CD4-positive, alpha-beta T cell treated with Interleukin-17A for 1 hour (primary cell): Measurements from ENCODE around the gene NEURL3.

Experiments
- DNase-seq: peaks from one replicate; pipeline ENCODE4 v3.0.0-alpha.2; 2020

NEURL3 gene

DNA sequence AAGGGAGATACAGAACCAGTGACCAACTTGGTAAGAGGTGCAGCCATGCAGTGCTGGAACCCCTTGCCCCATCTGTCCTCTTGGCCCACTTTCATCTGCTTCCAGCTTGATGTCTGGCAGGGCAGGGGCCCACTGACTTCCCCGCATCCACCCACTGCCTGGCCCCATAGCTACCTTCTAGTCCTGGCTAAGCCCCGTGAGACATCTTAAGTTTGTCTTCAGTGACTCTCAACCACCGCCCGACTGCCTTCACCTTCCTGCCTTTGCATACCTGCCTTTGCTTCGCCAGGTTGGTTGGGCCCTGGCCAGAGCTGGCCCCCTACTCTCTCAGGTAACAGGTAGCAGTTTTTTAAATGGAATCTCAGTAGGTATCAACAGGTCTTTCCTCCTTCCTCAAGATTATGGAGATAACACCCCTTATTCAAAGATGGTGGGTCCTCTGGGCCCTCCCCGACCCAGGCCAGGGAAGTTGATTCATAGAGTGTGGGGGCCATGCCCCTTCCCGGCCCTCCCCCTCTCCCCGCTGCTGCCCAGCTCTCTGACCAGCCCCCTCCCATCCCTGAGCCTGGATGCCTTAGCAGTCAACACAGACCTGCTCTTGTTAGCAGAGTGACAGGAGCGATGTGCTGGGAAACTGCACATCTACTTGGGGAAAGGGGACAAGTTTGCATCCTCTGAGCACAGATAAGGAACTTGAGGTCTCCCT lies 34.2 kb upstream of the NEURL3 start:
- no peak for DNase-seq

DNA sequence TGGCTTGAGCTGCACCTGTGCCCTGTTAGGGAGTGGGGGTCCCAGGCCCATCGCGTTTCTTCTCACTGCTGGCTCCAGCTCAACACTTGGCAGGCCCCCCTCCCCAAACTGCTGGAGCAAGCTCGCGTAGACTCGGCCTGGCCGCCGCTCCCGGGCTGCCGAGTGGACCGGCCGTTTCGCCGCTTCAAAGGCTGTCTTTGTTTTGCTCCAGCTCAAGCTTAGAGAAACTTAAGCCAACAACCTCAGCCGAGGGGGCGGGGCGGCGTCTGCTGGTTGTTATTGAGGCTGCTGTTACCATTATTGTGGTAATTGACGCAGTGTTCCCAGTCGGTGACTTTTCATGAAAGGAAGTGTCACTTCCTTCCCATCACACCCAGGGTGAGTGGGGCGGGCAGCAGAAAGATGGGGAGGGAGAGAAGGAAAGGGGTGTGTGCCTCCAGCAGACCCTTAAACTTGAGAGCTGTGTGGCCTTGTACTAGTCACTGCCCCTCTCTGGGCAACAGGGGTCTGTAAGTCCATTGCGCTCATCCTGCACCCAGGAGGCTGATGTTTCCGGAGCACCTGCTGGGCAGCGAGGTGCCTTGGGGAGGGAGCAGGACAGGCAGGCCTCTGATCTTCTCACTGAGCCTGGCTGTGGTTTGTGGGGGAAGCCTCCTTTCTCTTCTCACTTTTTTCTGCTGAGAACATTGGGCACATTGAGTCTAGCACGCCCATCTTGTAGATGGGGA lies 33.5 kb upstream of the NEURL3 start:
- DNase-seq, result peak; percentile 93

DNA sequence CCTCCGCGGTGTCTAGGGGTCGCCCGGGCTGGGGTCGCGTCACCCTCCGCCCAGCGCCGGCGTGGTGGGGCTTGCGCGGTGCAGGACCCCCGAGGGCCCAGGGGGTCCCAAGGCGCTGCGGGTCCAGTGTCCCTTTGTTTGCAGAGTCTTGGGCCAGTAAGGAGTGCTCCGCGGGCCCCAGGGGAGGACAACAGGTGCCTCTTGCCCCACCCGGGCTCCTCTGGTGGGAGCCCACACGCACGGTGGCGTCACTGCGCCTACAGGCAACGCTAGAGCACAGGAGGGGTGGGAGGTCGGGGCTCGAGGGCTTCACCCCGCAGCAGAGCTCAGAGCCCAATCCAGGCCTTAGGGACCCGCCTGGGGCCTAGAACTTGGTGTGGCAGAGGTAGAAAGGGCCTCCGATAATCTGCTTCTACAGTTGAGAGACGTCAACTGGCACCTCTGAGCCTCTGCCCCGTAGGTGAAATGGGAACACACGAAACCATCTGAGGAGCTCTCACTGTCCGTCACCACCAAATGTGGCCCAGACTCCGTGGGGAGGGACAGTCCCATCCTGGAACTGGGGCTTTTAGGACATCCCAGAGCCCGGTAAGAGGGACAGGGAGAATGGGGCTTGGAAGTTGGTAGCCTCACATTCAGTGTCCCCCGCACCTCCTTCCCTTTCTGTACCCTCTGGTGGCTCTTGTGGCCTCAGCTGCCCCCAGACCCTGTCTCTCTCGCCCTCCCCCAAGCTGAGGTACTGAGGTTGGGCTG lies 32.8 kb upstream of the NEURL3 start:
- peak; percentile 67 for DNase-seq

DNA sequence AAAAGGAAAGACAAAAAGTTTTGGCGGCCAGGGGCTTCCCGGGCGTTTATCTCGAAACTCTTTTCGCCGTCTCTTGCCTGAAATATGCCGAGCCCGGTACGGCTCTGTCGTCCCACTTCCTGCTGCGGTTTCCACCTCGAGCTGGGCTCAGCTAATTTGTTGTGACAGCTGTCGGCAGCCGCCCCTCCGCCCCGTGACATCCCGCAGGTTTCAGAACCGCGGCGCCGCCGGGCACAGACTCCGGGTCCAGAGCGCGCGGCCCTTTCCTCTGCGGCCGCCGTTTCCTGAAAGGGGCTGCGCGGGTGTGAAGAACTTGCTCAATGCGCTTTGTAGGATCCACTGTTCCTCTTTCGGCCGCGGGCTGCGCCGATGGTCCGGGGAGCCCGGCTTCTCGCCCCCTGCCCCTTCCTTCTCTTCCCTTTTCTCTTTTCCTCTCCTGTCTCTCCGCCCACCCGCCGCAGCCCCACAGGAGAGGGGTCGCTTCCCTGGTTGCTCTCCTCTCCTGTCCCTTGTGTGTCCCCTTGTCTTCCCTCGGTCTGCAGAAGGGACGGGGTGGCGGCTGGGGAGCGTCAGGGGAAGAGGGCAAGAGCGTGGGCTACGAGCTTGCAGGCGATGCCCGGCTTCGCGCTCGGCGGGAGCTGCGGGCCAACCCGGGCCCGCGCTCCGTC lies 32.0 kb upstream of the NEURL3 start:
- peak; percentile 93 for DNase-seq

DNA sequence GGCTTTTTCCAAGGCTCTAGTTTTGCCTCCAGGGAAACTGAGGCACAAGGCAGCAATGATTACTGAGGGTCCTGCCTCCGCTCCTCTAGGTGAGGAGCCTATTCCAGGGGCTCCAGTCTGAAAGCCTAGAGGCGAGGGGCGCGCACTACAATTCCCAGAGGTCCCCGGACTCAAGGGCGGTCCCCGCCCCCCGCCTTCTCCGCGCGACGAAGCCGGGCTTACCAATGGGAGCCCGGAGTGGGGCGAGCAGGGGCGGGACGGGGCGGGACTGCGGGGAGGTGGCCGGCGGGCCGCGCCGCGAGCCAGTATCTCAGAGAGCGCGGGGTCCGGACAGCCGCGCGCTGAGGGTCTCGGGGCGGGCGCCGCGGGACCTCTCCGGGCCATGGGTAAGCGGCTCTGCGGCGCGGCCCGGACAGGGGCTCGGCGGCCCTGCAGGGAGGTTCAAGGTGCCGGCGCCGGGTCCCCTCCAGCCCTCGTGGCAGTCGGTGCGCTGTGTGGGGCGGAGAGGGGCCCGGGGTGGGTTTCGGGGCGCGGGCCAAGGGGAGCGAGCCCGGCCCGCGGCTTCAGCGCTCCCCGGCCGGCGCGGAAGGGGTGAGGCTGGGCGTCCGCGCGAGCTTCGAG lies 31.4 kb upstream of the NEURL3 start, which contains the start of gene ARID5A:
TSS of gene ARID5A (plus strand) at position 308 of the 621 bp plus-strand sequence. CDS start at position 383, 75 bp downstream.
- peak; percentile 90 for DNase-seq

DNA sequence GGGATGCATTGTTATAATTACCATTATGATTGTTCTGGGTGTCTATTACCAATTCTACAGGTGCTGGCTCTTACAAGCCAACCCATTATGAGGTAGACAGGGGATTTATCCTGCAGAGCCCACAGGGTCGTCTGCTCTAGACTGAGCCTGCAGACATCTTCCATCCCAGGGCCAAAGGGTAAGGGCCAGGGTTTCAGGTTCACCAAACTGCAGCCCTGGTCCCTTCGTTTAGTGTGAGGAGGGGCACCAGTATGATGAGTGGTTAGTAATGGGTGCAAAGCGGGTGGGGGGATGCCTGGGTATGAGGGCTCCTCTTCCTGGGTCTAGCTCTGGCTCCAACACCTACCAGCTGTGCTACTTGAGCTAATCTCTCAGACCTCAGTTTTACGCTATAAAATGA lies 30.2 kb upstream of the NEURL3 start:
- DNase-seq, result no peak

DNA sequence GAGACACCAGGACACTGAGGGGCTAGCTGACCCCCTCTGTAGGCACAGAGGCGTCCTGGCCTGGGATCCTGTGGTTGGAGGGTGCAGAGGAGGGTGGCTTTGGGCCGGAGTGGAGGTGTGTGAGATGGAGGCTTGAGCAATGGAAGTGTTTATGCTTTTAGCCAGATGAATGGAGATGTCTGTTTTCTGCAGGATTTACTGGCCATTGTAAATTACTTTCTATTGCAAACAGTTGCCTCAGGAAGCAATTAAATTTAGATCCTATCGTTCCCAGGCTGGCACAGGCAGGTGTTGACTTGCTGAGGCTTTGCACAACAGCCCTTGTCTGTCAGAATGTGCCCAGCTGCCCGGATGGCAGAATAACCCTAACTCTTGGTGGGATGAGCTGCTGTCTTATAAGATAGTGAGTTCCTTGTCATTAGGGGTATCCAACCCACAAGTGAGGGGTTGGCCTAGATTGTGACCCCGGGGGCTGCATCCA lies 29.6 kb upstream of the NEURL3 start:
- no peak for DNase-seq

DNA sequence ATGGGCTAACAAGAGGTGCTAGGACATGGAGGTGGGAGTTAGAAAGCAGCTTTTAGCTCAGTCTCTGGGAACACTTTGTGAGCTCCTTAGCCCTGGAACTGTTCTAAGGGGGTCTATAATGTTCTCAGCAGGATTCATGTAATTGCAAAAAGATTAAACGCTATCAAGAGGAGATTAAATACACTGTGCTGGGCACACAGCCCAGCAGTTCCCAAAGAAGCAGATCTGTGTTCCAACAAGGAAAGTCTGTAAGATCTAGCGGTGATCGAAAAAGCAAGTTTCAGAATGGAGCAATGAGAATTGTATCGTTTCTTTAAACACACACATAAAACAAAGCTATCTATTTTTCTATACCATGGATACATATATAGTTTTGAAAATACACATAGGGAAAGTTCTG lies 29.0 kb upstream of the NEURL3 start:
- no peak for DNase-seq

DNA sequence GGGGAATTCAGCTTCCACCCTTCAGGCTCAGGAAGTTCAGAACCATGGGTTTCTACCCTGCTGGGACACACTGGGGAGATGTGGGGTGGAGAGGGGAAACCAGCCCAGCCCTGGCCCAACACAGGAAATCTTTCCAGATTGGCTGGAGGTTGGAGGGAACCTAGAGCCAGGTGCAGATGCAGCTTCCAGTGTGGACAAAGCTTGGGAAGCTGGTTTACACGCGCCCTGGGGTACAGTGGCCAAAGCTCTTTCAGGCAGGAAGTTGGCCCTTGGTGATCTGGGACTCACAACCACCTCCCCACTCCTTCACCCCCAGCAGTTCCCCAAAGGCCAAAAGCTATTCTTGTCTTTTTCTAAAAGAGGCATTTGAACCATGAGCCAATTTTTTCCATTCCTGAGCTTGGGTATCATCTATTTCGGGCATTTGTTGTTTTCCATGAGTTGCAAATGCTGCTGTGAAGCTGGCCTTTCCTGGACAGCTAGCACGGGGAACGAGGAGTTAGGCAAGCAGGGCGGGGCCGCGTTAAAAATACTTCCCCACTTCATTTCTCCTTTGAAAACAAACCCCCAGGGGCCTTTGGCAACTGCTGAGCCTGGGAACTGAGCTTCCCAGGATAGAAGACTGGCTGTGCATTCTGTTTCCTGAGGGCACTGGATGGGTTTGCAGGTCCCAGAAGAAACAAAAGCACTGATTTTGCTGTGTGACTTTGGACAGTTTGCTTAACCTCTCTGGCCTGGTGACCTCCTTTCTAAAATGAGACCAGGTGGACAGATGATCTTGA lies 28.3 kb upstream of the NEURL3 start:
- DNase-seq, result no peak

DNA sequence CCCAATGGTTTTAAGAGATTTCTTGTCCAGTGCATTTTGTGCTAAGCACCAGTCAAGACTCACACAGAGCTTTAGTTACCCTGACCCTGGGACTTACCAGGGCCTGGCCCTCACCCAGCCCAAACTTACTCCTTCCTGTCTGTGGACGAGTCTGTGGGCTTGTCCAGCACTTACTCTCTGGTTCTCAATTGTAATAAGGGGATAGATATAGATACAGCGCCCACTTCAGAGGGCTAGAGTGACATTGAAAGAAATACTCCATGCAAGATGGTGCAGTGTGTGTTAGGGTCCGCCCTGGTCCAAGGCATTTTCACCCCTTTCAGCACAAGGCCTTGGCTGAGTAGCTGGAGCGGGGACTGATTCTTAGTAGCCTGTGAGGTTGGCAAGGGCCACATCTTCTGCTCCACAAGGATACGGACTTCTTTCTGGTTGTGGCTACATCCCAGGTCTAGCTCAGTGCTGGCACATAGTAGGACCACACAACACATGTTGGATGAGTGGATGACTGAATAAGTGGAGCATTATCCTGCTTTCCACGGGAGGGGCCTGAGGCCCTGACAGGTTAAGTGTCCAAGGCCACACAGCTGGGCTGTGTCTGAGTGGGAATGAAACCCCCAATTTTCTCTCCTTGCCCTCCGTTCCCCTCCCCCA lies 27.6 kb upstream of the NEURL3 start:
- no peak for DNase-seq

DNA sequence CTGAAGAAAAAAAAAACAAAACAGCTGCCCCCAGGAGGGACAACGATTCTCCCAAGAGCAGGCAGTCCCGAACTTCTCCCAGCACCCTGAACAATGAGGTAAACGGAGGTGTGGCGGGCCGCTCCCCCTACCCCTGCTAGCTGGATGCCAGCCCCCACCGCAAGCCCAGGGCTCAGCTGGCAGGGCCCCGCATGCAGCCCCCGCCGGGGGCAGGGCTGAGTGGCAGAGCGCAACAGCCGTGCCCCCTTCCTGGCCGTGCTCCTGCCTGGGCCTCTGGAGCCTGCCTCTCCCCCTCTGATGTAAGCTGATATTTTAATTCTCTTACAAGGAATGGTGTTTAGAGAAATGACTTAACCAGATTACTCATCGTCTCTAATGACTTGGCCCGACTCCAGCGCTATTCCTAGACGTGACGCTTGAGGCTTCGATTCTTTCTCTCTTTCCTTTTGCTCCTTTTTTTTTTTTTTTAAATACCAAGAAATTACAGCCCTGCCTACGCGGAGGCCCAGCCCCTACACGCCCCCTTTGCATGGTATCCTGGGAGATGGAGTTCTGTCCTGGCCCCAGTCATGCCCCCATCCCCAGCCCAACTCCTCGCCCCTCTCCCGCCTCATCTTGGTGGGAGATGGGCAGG lies 26.8 kb upstream of the NEURL3 start:
- peak; percentile 89 for DNase-seq

DNA sequence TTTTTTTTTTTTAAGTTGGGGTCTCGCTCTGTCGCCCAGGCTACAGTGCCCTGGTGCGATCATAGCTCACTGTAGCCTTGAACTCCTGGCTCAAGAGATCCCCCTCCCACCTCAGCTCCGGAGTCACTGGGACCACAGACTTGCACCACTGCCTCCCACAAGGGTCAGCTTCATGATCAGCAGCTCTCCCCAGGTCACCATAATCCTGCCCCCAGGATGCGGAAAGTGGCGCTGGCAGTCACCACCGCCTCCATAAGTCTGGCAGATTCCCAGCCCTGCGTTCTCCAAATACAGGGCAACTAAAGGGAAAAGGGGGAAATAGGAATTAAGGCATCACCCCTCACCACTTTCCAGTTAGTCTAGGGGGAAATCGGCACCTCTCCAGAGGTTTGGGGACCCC lies 26.2 kb upstream of the NEURL3 start:
- DNase-seq, result no peak

DNA sequence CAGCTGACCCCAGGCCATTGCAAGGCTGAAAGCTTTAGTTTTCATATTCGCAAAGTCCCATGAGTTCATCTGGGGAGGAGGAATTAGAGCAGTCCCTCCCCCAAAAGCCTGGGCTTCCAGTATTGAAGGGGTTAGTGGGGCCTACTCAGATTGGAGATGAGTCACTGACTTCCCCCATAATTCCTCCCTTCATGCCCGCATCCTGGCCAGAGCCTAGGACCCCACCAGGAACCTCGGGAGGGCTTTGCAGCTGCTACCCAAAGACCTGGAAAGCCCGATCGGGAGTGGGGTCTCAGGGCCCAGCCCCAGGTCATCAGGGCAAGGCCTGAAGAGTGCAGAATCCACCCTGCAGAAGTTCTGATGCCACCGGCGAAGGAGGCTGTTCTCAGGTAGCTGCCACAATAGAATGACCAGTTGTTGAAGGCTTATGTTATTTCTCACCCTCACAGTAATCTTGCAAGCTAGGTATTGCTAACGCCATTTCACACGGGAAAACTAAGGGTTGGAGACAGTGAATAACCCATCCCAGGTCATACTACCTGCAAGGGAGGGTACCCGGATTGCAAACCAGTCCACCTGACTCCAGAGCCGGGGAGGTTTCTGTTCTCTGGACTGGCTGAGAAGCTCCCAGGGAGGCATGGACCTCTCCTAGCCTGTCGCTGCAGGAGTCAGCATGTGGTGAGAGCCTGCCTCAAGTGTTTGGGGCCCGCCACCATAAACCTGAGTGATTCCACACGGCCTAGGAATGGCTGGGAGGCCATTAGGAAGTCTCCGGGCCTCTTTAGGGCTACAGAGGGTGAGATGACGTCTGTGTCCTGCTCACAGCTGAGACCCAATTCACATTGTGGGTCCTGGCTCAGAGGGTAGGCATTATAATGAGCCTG lies 25.6 kb upstream of the NEURL3 start:
- DNase-seq, result no peak

DNA sequence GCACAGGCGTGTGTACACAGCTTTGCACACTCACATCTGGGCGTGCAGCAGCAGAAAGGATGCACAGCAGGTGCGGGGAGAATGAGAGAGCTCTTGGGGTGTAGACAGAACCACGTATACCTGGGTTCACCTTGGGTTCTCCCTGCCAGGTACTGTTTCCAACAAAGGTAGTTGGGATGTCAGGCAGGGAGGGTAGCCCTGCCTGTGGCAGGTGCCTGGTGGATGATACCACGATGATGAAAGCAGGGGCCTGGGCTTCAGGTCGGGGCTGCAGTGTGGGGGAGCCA lies 24.9 kb upstream of the NEURL3 start:
- no peak for DNase-seq

DNA sequence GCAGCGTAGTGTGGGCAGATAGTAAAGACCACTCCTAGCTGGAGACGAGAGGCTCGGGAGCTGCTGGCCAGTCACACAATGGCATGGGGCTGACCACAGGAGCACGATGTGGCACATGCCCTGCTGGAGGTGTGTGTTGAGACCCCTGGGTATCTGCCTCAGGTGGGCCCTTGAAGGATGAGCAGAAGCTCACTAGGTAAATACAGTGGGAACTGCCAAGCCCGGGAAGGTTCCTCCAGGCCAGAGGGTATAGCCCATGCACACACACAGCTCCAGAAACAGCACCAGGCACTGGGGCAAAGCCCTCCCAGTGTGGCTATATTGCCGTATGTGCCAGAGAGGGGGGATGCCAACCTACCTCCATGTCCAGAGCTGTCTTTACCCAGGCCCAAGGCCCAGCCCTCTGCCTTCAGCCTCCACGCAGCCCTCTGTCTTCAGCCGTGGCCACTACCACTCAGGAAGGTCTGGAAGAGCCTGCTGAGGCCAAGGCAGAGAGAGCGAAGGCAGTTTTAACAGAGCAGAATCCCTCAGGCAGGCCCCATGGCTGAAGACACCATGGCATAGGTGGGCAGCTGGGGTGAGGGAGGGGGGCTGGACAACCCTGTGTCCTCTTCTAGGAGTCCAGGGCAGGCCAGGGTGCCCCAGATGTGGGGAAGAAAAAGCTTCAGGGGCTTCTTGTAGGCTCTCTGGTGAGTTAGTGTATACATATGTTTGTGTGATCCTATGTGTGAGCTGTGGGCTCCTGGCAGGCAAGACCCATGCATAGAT lies 24.4 kb upstream of the NEURL3 start:
- no peak for DNase-seq

DNA sequence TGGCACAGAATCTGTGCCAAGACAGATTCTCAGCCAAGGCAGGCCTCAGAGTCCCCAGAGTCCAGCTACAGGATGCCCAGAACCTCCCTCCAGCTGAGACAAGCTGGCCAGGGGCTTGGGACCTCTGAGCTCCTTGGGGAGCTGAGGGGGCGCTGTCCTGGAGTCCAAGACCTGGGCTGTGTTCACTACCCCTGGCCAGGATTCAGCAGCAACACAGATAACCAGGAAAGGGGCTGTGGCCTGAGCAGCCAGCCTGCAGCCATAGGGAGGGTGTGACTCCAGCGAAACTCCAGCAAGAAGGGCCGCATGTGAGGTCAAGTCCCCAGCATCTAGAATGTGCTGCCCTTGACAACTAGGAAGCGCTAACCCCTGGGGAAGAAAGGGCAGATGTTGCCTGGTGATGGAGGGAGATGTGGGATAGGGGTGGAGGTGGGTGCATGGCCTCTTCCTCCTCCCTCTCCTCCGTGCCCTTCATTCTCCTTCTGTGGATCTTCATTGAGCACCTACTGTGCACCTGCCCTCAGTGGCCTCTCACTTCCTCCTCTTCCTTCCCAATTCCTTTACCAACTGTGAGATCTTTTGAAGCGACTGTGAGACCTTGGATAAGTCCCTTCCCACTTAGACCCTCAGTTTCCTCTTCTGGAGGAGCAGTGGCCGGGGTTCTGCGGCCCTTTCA lies 23.7 kb upstream of the NEURL3 start:
- no peak for DNase-seq

DNA sequence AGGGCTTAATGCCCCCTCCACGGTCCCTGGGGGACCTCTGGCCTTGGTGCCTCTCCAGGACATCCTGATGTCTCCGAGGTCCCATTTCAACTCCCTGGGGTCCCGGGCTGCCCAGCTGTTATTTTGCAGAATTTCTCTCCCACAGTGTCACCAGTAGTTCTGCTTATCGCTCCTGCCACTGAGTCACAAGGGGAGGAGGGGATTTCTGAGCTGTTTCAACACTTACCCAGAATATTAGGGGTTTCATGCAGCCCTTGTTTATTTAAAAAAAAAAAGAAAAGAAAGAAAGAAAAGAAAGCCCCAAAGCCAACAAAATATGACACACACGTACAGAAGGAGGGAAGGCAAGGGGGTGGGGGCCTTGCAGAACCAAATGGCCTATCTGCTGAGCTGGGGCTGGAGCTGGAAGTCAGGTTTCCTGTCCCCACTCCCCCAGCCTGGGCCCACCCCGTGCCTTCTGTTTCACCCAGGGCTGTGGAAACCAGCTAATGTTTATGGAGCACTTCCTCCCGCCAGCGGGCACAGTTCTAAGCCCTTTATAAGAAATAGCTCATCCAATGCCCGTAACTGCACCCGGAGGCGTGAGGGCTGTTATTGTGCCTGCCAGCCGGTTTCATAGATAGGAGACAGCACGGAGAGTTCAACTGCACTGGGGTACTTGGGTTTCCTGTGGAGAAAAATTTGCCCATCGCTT lies 23.0 kb upstream of the NEURL3 start:
- DNase-seq, result peak; percentile 55
